Measurements from ENCODE around the gene SHISA3.

Gene SHISA3

GRCh38 chr4:42411803-42412202 is 14.5 kb downstream of the SHISA3 start:
- Histone ChIP-seq H2BK5ac (ENCODE audit: low read depth, low read length, poor library complexity) (no peak overlapping the region), H3K79me2 (ENCODE audit: control insufficient read depth, insufficient read depth, low read length, poor library complexity) (no peaks in the 10 kb centered on the region)

DNA sequence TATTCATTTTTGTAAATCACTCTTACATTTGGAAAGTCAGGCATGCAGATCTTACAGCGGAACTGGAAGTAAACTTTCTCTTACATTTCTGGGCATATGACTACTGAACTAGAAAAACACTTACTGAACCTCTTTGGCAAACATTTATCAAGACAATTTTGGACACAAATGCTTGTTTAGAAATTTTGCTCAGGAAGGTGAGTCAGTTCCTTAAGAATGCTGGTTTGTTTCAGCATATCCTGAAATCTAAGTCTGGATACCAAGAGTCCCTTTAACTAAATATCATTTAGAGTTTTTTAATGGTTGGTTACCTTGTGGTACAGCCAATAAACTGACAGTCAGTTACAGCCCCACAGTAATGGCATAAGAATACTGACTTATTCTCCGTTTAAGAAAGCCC is 15.0 kb downstream of the SHISA3 start:
- peak in 1 of 2 donors; percentile 23 for DNase-seq
- H2BK12ac ChIP-seq (ENCODE audit: low read length): no peak overlapping the region
- no peak overlapping the region for H3K4ac ChIP-seq (ENCODE audit: low read depth, low read length)
- H2BK120ac ChIP-seq (ENCODE audit: insufficient read depth, low read length, poor library complexity): no peak overlapping the region
- no peak overlapping the region for H2AK5ac ChIP-seq (ENCODE audit: low read length)
- H2AFZ ChIP-seq (ENCODE audit: insufficient read depth, low read length, poor library complexity): no peak overlapping the region
- H3K9ac ChIP-seq (ENCODE audit: low read length): no peak overlapping the region
- H3K79me2 ChIP-seq (ENCODE audit: control insufficient read depth, insufficient read depth, low read length, poor library complexity): no peaks in the 10 kb centered on the region
- H4K91ac ChIP-seq (ENCODE audit: low read depth, low read length): no peak overlapping the region
- no peak overlapping the region for H3K27ac ChIP-seq (ENCODE audit: low read depth, low read length)
- peaks cover 0 to 3% of the 10 kb centered on the region in 2 experiments for H3K4me1 ChIP-seq (ENCODE audit: control insufficient read depth in 1 of 2, insufficient read depth in 2 of 2, low read length in 2 of 2)
- no peak overlapping the region for H2BK5ac ChIP-seq (ENCODE audit: low read depth, low read length, poor library complexity)
- no peaks in the 10 kb centered on the region for H3K36me3 ChIP-seq (ENCODE audit: control insufficient read depth in 1 of 2, insufficient read depth in 2 of 2, low read length in 2 of 2)
- no peak overlapping the region for H4K12ac ChIP-seq (ENCODE audit: low read depth, low read length)
- no peaks in the 10 kb centered on the region for H3K9me3 ChIP-seq (ENCODE audit: insufficient read depth, low read depth, low read length)
- no peak overlapping the region for H3K4me3 ChIP-seq (ENCODE audit: low read depth, low read length)
- no peaks in the 10 kb centered on the region for H3K79me1 ChIP-seq (ENCODE audit: low read length)
- H4K8ac ChIP-seq (ENCODE audit: low read depth, low read length): no peak overlapping the region
- H3K4me2 ChIP-seq (ENCODE audit: low read length): no peak overlapping the region
- H3K14ac ChIP-seq (ENCODE audit: low read length): no peak overlapping the region
- no peak overlapping the region for H3K23ac ChIP-seq (ENCODE audit: low read length)
- no CpG with 5 or more reads among the region's 2 CpGs for WGBS (ENCODE audit: extremely low coverage, insufficient coverage, insufficient read length)
- H3K27me3 ChIP-seq (ENCODE audit: insufficient read depth, low read length): no peaks in the 10 kb centered on the region
- no peak overlapping the region for H3K18ac ChIP-seq (ENCODE audit: low read length)

More at GRCh38 chr4:42411803-42412202, 14.5 kb downstream of the SHISA3 start:
- Histone ChIP-seq H2AFZ (ENCODE audit: insufficient read depth, low read length, poor library complexity) (no peak overlapping the region), H2BK120ac (ENCODE audit: insufficient read depth, low read length, poor library complexity) (no peak overlapping the region), H3K27ac (ENCODE audit: low read depth, low read length) (no peak overlapping the region), H3K4me3 (ENCODE audit: low read depth, low read length) (no peak overlapping the region), H3K4me1 (ENCODE audit: control insufficient read depth in 1 of 2, insufficient read depth in 2 of 2, low read length in 2 of 2) (peaks cover 0 to 3% of the 10 kb centered on the region in 2 experiments), H3K4ac (ENCODE audit: low read depth, low read length) (no peak overlapping the region), H2AK5ac (ENCODE audit: low read length) (no peak overlapping the region), H4K91ac (ENCODE audit: low read depth, low read length) (no peak overlapping the region), H3K23ac (ENCODE audit: low read length) (no peak overlapping the region), H3K36me3 (ENCODE audit: control insufficient read depth in 1 of 2, insufficient read depth in 2 of 2, low read length in 2 of 2) (no peaks in the 10 kb centered on the region), H3K9ac (ENCODE audit: low read length) (no peak overlapping the region), H3K9me3 (ENCODE audit: insufficient read depth, low read depth, low read length) (no peaks in the 10 kb centered on the region), H4K8ac (ENCODE audit: low read depth, low read length) (no peak overlapping the region), H2BK12ac (ENCODE audit: low read length) (no peak overlapping the region), H3K18ac (ENCODE audit: low read length) (no peak overlapping the region), H3K14ac (ENCODE audit: low read length) (no peak overlapping the region), H3K79me1 (ENCODE audit: low read length) (no peaks in the 10 kb centered on the region), H3K27me3 (ENCODE audit: insufficient read depth, low read length) (no peaks in the 10 kb centered on the region), H3K4me2 (ENCODE audit: low read length) (no peak overlapping the region), H4K12ac (ENCODE audit: low read depth, low read length) (no peak overlapping the region)
- WGBS (ENCODE audit: extremely low coverage, insufficient coverage, insufficient read length): no CpG with 5 or more reads among the region's 4 CpGs
- no peak for DNase-seq

DNA sequence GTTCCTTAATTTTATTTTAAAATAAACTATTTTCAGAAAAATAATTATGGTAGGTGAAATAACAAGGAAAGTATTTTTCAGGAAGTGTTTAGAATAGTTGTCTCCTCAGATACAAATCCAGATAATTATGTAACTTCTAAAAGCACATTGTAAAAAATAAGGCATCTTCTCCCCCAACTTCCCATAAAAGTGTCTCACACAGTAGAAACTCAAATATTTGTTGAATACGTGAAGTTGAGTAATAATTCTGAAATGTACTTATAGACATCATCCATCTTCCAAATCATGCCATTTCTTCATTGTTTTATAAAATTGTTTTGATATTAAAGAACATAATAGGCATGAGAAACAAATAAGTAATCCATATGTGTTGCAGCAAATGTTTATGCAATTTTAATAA is 18.0 kb downstream of the SHISA3 start:
- Histone ChIP-seq H3K4ac (ENCODE audit: low read depth, low read length) (no peak overlapping the region), H3K9me3 (ENCODE audit: insufficient read depth, low read depth, low read length) (no peaks in the 10 kb centered on the region), H4K91ac (ENCODE audit: low read depth, low read length) (no peak overlapping the region), H2AFZ (ENCODE audit: insufficient read depth, low read length, poor library complexity) (no peak overlapping the region), H3K27me3 (ENCODE audit: insufficient read depth, low read length) (no peaks in the 10 kb centered on the region), H2AK5ac (ENCODE audit: low read length) (no peak overlapping the region), H4K8ac (ENCODE audit: low read depth, low read length) (no peak overlapping the region), H2BK5ac (ENCODE audit: low read depth, low read length, poor library complexity) (no peak overlapping the region), H3K9ac (ENCODE audit: low read length) (no peak overlapping the region), H3K4me2 (ENCODE audit: low read length) (no peak overlapping the region), H3K23ac (ENCODE audit: low read length) (no peak overlapping the region), H3K18ac (ENCODE audit: low read length) (no peak overlapping the region), H3K79me2 (ENCODE audit: control insufficient read depth, insufficient read depth, low read length, poor library complexity) (no peaks in the 10 kb centered on the region), H3K27ac (ENCODE audit: low read depth, low read length) (no peak overlapping the region), H3K79me1 (ENCODE audit: low read length) (no peaks in the 10 kb centered on the region), H2BK120ac (ENCODE audit: insufficient read depth, low read length, poor library complexity) (no peak overlapping the region), H3K4me3 (ENCODE audit: low read depth, low read length) (no peak overlapping the region), H3K4me1 (ENCODE audit: control insufficient read depth in 1 of 2, insufficient read depth in 2 of 2, low read length in 2 of 2) (peaks cover 0 to 3% of the 10 kb centered on the region in 2 experiments), H4K12ac (ENCODE audit: low read depth, low read length) (no peak overlapping the region), H3K14ac (ENCODE audit: low read length) (no peak overlapping the region), H3K36me3 (ENCODE audit: control insufficient read depth in 1 of 2, insufficient read depth in 2 of 2, low read length in 2 of 2) (no peaks in the 10 kb centered on the region), H2BK12ac (ENCODE audit: low read length) (no peak overlapping the region)
- no CpG with 5 or more reads among the region's 1 CpG for WGBS (ENCODE audit: extremely low coverage, insufficient coverage, insufficient read length)
- no peak for DNase-seq

DNA sequence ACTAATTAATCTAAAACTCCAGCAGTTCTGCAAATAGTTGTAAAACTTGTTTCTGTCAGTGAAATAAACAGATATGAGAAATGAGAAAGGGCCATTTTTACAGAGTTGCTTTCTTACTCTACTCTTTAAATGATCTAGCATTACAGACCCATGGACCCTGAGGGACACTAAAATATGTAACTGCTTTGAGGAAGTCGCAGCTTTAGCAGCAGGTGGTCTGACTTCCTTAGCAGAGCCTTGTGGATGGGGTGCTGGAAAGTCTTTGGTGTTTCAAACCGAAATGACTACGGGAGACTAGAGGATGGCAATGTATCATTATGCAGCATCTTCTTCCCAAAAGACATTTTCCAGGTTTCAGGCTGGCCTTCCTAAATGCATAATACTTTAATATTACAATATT is 18.7 kb downstream of the SHISA3 start:
- Histone ChIP-seq H3K23ac (ENCODE audit: low read length) (no peak overlapping the region), H3K14ac (ENCODE audit: low read length) (no peak overlapping the region), H3K4ac (ENCODE audit: low read depth, low read length) (no peak overlapping the region), H3K9me3 (ENCODE audit: insufficient read depth, low read depth, low read length) (no peaks in the 10 kb centered on the region), H2BK120ac (ENCODE audit: insufficient read depth, low read length, poor library complexity) (no peak overlapping the region), H3K79me1 (ENCODE audit: low read length) (no peaks in the 10 kb centered on the region), H3K36me3 (ENCODE audit: control insufficient read depth in 1 of 2, insufficient read depth in 2 of 2, low read length in 2 of 2) (no peaks in the 10 kb centered on the region), H2AFZ (ENCODE audit: insufficient read depth, low read length, poor library complexity) (no peak overlapping the region), H3K4me2 (ENCODE audit: low read length) (no peak overlapping the region), H3K18ac (ENCODE audit: low read length) (no peak overlapping the region), H3K79me2 (ENCODE audit: control insufficient read depth, insufficient read depth, low read length, poor library complexity) (no peaks in the 10 kb centered on the region), H2BK12ac (ENCODE audit: low read length) (no peak overlapping the region), H3K4me3 (ENCODE audit: low read depth, low read length) (no peak overlapping the region), H3K27ac (ENCODE audit: low read depth, low read length) (no peak overlapping the region), H4K8ac (ENCODE audit: low read depth, low read length) (no peak overlapping the region), H3K9ac (ENCODE audit: low read length) (no peak overlapping the region), H2BK5ac (ENCODE audit: low read depth, low read length, poor library complexity) (no peak overlapping the region), H3K4me1 (ENCODE audit: control insufficient read depth in 1 of 2, insufficient read depth in 2 of 2, low read length in 2 of 2) (peaks cover 0 to 3% of the 10 kb centered on the region in 2 experiments), H4K91ac (ENCODE audit: low read depth, low read length) (no peak overlapping the region), H2AK5ac (ENCODE audit: low read length) (no peak overlapping the region), H3K27me3 (ENCODE audit: insufficient read depth, low read length) (no peaks in the 10 kb centered on the region), H4K12ac (ENCODE audit: low read depth, low read length) (no peak overlapping the region)
- no peak for DNase-seq
- WGBS (ENCODE audit: extremely low coverage, insufficient coverage, insufficient read length): no CpG with 5 or more reads among the region's 3 CpGs
